Mammary epithelial cell (primary cell): ENCODE data around the gene WNT10A.

Source experiments
- EZH2 ChIP-seq: IDR thresholded peaks from 2 replicates; pipeline ENCODE4 v1.6.1; 2012; ENCODE audit warnings: low read length, inconsistent platforms, borderline replicate concordance
- TF ChIP-seq, protein P1 (sequence below), 2 donors: IDR thresholded peaks in 1 of 2; conservative IDR thresholded peaks in 1 of 2; 2 replicates each; pipeline ENCODE4 v1.5.1; 2011 to 2012; ENCODE audit warnings: inconsistent platforms in 2 of 2, low read length in 2 of 2, mild to moderate bottlenecking in 2 of 2, control low read depth in 1 of 2, low read depth in 1 of 2; ENCODE audit not compliant: insufficient read depth in 1 of 2; ENCODE audit errors: extremely low read depth in 1 of 2

DNA sequence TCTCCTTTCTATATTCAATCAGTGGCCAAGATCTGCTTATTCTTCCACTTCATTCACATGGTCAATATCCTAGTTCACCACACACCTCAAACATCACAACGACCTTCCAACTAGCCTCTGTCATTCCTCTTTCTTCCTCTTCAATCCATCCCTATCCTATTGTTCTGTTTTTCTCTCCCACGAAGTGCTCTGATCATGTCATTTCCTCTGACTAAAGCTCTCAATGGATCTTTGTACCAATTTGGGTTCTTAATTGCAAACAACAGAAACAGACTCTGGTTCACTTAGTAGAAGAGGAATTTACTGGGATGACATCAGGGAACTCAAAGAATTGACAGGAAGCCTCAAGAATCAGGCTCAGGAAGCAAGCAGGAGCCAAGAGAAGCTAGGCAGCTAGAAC lies 23.5 kb downstream of the WNT10A start:
- TF ChIP-seq, protein P1, sequence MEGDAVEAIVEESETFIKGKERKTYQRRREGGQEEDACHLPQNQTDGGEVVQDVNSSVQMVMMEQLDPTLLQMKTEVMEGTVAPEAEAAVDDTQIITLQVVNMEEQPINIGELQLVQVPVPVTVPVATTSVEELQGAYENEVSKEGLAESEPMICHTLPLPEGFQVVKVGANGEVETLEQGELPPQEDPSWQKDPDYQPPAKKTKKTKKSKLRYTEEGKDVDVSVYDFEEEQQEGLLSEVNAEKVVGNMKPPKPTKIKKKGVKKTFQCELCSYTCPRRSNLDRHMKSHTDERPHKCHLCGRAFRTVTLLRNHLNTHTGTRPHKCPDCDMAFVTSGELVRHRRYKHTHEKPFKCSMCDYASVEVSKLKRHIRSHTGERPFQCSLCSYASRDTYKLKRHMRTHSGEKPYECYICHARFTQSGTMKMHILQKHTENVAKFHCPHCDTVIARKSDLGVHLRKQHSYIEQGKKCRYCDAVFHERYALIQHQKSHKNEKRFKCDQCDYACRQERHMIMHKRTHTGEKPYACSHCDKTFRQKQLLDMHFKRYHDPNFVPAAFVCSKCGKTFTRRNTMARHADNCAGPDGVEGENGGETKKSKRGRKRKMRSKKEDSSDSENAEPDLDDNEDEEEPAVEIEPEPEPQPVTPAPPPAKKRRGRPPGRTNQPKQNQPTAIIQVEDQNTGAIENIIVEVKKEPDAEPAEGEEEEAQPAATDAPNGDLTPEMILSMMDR (conservative IDR thresholded peaks at IDR 0.05 in 1 of 2, IDR thresholded peaks at IDR 0.05 in 1 of 2; ENCODE audit: extremely low read depth in 1 of 2, insufficient read depth in 1 of 2, low read depth in 1 of 2, low read length in 2 of 2): no peak
- TF ChIP-seq EZH2: no peak
